ENCODE measurements around the gene SLC5A6.
"Not testable (repeated sequence)": the region's sequence is repeated elsewhere in the genome, so short reads cannot be mapped to it uniquely, and the experiment has no call there.

The SLC5A6 gene

DNA sequence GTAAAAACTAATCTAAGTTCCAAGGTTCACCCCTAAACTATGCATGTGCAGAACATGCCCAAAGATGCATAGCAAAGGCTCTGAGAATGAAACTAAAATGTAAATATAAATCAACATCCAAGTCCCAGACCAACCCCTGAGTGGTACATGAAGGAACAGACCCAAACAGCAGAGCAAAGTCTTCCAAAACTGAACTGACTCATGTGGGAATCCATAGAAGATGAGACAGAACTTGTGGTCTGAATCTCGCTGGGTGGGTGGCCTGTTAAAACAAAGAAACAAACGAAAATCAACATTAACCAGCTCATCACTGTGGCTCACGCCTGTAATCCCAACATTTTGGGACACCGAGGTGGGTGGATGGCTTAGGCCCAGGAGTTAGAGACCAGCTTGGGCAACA lies 29.7 kb downstream of the SLC5A6 start:
- TF ChIP-seq ZFX (IDR thresholded peaks at IDR 0.05) = no peak
- TF ChIP-seq CTCF (conservative IDR thresholded peaks at IDR 0.05) = no peak
- H3K27ac ChIP-seq = no peak overlapping the region

GRCh38 chr2:27179344-27180000 lies 32.6 kb downstream of the SLC5A6 start:
- no peak overlapping the region for H3K27ac ChIP-seq
- TF ChIP-seq ZFX (IDR thresholded peaks at IDR 0.05) (no peak), CTCF (conservative IDR thresholded peaks at IDR 0.05) (no peak)

DNA sequence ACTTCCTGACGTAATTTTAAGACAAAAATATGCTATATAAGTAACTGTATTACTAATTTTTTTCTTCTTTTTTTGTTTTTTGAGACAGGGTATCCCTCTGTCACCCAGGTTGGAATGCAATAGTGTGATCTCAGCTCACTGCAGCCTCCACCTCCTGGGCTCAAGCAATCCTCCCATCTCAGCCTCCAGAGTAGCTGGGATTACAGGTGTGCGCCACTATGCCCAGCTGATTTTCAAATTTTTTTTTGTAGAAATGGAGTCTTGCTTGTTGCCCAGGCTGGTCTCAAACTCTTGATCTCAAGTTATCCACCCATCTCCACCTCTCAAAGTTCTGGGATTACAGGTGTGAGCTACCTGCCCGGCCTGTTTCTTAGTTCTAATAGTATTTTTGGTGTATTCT lies 33.6 kb downstream of the SLC5A6 start:
- no peak overlapping the region for H3K27ac ChIP-seq
- TF ChIP-seq CTCF (conservative IDR thresholded peaks at IDR 0.05) = no peak
- TF ChIP-seq ZFX (IDR thresholded peaks at IDR 0.05) = no peak

DNA sequence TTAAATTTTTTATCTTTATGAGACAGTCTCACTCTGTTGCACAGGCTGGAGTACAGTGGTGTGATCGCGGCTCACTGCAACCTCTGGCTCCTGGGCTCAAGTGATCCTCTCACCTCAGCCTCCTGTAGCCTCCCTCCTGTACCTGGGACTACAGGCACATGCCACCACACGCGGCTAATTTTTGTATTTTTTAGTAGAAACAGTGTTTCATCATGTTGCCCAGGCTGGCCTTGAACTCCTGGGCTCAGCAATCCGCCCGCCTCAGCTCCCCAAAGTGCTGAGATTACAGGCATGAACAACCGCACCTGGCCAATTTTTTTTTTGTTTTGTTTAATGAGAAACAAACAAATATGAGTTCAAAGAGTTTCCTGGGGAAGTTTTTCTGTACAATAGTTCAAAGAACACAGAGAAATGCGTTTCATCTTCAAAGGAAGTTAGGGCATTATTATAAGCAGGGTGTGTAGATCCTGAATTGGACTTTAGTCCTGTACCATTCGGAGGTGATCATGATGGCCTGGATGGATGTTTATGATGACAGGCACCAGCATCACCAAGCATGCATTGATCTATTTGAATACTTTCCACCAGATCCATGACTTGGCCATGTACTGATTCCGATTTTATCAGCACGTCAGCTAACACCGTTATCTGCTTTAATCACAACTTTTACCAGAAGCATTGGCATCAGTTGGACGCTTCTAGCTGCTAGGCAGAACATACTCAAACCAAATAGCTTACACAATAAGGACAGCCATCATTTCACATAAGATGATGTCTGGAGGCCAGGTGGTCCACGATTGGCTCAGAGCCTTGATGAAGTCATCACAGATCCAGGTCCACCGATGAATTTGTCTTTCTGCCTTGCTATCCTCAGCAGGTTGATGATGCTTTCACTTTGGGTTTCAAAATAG lies 34.4 kb downstream of the SLC5A6 start:
- H3K27ac ChIP-seq = no peak overlapping the region
- TF ChIP-seq CTCF (conservative IDR thresholded peaks at IDR 0.05) (no peak), ZFX (IDR thresholded peaks at IDR 0.05) (no peak)

DNA sequence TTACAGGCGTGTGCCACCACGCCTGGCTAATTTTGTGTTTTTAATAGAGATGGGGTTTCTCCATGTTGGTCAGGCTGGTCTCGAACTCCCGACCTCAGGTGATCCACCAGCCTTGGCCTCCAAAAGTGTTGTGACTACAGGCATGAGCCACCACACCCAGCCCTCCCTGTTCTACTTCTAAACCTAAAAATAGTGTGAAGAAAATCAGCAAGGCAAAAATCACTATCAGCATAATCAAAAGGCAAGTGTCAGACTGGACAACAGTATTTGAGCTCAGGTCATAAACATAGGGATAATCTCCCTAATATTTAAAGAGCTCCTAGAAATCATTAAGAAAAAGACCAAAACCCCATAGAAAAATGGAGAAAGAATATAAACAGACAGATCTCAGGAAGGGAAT lies 36.3 kb downstream of the SLC5A6 start:
- H3K27ac ChIP-seq = not testable (repeated sequence)

GRCh38 chr2:27175330-27175729 lies 36.7 kb downstream of the SLC5A6 start:
- TF ChIP-seq CTCF (conservative IDR thresholded peaks at IDR 0.05) = no peak
- H3K27ac ChIP-seq = no peak overlapping the region

DNA sequence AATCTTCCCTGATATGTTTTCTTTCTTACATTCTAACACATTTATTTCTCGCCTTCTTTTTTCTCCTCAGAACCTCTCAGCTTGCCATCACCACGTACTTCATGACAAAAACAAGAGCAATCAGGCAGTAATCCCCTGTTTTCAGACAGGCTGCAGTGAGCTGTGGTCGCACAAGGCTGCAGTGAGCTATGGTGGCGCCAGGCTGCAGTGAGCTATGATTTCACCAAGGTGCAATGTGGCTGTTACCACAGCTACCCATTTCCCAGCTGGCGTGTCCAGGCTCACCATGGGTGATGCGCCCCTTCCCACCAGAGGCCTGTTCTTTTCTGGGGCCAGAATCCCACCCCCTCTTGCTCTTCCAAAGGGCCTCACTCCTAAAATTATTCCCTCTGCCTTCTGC lies 37.4 kb downstream of the SLC5A6 start:
- TF ChIP-seq CTCF (conservative IDR thresholded peaks at IDR 0.05) (no peak), ZFX (IDR thresholded peaks at IDR 0.05) (no peak)
- no peak overlapping the region for H3K27ac ChIP-seq
